ENCODE results near the gene FNDC8.
A peak's percentile ranks its signal among the peaks of the same experiment; 100 is the strongest.

The FNDC8 gene

GRCh38 chr17:35079547-35080423 is 41.6 kb upstream of the FNDC8 start:
- Histone ChIP-seq H3K27me3 (replicated peaks) (no peaks in the 10 kb centered on the region), H3K36me3 (replicated peaks) (no peaks in the 10 kb centered on the region), H3K27ac (peak overlapping the region; percentile 3), H3K4me3 (ENCODE audit: low read depth, low read length) (no peak overlapping the region)
- TF ChIP-seq CTCF (IDR thresholded peaks at IDR 0.05; ENCODE audit: low read depth, low read length, missing control alignments) = no peak
- in situ Hi-C loops (cut with HindIII; ENCODE audit: low pct_ligation_motif_present, low sequenced_read_pairs) = no loop called here
- DNase-seq = peak; percentile 4

- Histone ChIP-seq H3K27me3 (replicated peaks) (no peaks in the 10 kb centered on the region), H3K4me3 (ENCODE audit: low read depth, low read length) (no peak overlapping the region), H3K27ac (no peak overlapping the region), H3K36me3 (replicated peaks) (no peaks in the 10 kb centered on the region)
- TF ChIP-seq CTCF (IDR thresholded peaks at IDR 0.05; ENCODE audit: low read depth, low read length, missing control alignments) = no peak
- in situ Hi-C loops (cut with HindIII; ENCODE audit: low pct_ligation_motif_present, low sequenced_read_pairs) = no loop called here
- DNase-seq = no peak
These were observed 40.9 kb upstream of the FNDC8 start for GRCh38 chr17:35080536-35080935.

- H3K4me3 ChIP-seq (ENCODE audit: low read depth, low read length) = no peak overlapping the region
- no peaks in the 10 kb centered on the region for H3K27me3 ChIP-seq (replicated peaks)
- no peak for DNase-seq
- no peak overlapping the region for H3K27ac ChIP-seq
- in situ Hi-C loops (cut with HindIII; ENCODE audit: low pct_ligation_motif_present, low sequenced_read_pairs) = no loop called here
- no peaks in the 10 kb centered on the region for H3K36me3 ChIP-seq (replicated peaks)
- no peak for TF ChIP-seq CTCF (IDR thresholded peaks at IDR 0.05; ENCODE audit: low read depth, low read length, missing control alignments)
These were observed 39.8 kb upstream of the FNDC8 start for GRCh38 chr17:35081638-35082037.

GRCh38 chr17:35082073-35082657 is 39.2 kb upstream of the FNDC8 start:
- TF ChIP-seq CTCF (IDR thresholded peaks at IDR 0.05; ENCODE audit: low read depth, low read length, missing control alignments) = no peak
- Histone ChIP-seq H3K36me3 (replicated peaks) (no peaks in the 10 kb centered on the region), H3K27ac (no peak overlapping the region), H3K27me3 (replicated peaks) (no peaks in the 10 kb centered on the region), H3K4me3 (ENCODE audit: low read depth, low read length) (no peak overlapping the region)
- in situ Hi-C loops (cut with HindIII; ENCODE audit: low pct_ligation_motif_present, low sequenced_read_pairs) = no loop called here
- DNase-seq = peak; percentile 43

GRCh38 chr17:35083071-35083470 is 38.3 kb upstream of the FNDC8 start:
- Histone ChIP-seq H3K27me3 (replicated peaks) (no peaks in the 10 kb centered on the region), H3K4me3 (ENCODE audit: low read depth, low read length) (no peak overlapping the region), H3K27ac (no peak overlapping the region), H3K36me3 (replicated peaks) (no peaks in the 10 kb centered on the region)
- no peak for TF ChIP-seq CTCF (IDR thresholded peaks at IDR 0.05; ENCODE audit: low read depth, low read length, missing control alignments)
- no peak for DNase-seq
- in situ Hi-C loops (cut with HindIII; ENCODE audit: low pct_ligation_motif_present, low sequenced_read_pairs) = no loop called here

Measured in brain microvascular endothelial cell (primary cell).